Activated CD8-positive, alpha-beta memory T cell treated with anti-CD3 and anti-CD28 coated beads, Interleukin-2, amount 50 U/mL, for 48 hours (primary cell): ENCODE results near the gene ECEL1.
"Not testable (repeated sequence)": the region's sequence is repeated elsewhere in the genome, so short reads cannot be mapped to it uniquely, and the experiment has no call there.

Experiments used
- DNase-seq: peaks from one replicate; pipeline ENCODE4 v3.0.0-alpha.2; 2020

ECEL1 gene

GRCh38 chr2:232440220-232441018 lies 47.2 kb downstream of the ECEL1 start:
- peak; percentile 99 for DNase-seq

GRCh38 chr2:232439758-232440135 lies 47.9 kb downstream of the ECEL1 start:
- DNase-seq, result no peak

GRCh38 chr2:232438951-232439757 lies 48.5 kb downstream of the ECEL1 start:
- DNase-seq, result peak; percentile 80

- no peak for DNase-seq
Measured at GRCh38 chr2:232438091-232438490, 49.5 kb downstream of the ECEL1 start.

GRCh38 chr2:232437195-232437571 lies 50.5 kb downstream of the ECEL1 start:
- DNase-seq, result no peak

- peak; percentile 43 for DNase-seq
Measured at GRCh38 chr2:232436381-232437194, 51.0 kb downstream of the ECEL1 start.

GRCh38 chr2:232435805-232436204 lies 51.8 kb downstream of the ECEL1 start:
- no peak for DNase-seq

- no peak for DNase-seq
Measured at GRCh38 chr2:232435375-232435648, 52.3 kb downstream of the ECEL1 start.

GRCh38 chr2:232434563-232435374 lies 52.9 kb downstream of the ECEL1 start:
- DNase-seq, result no peak

GRCh38 chr2:232434091-232434490 lies 53.5 kb downstream of the ECEL1 start:
- DNase-seq, result no peak

- DNase-seq, result not testable (repeated sequence)
Measured at GRCh38 chr2:232433622-232434021, 54.0 kb downstream of the ECEL1 start.

GRCh38 chr2:232432598-232433184 lies 54.9 kb downstream of the ECEL1 start:
- DNase-seq, result no peak

GRCh38 chr2:232431705-232432590 lies 55.7 kb downstream of the ECEL1 start:
- DNase-seq, result no peak
